Fibroblast of lung (primary cell): ENCODE measurements around the gene GPR68. TPM values are rescaled to one million over a fixed set of nuclear protein-coding genes. Genes with fewer than 3 reads are reported as not detected.

Experiments
- DNase-seq, 2 donors: peaks; one replicate each; pipeline versions ENCODE4 v3.0.0 to v3.0.0-alpha.2; 2010; ENCODE audit warnings: low read depth in 2 of 2
- H2AFZ ChIP-seq: 2 replicates; pipeline ENCODE4 v1.5.1; 2012; ENCODE audit warnings: low read length, control low read depth, inconsistent platforms
- H3K27ac ChIP-seq: 2 replicates; pipeline ENCODE4 v1.5.1; 2011; ENCODE audit warnings: low read length, control low read depth; ENCODE audit not compliant: insufficient read depth
- H3K27me3 ChIP-seq: 2 replicates; pipeline ENCODE4 v1.5.1; 2011; ENCODE audit warnings: mild to moderate bottlenecking, low read length; ENCODE audit not compliant: control insufficient read depth, insufficient read depth
- H3K36me3 ChIP-seq: 2 replicates; pipeline ENCODE4 v1.5.1; 2011; ENCODE audit warnings: low read length; ENCODE audit not compliant: control insufficient read depth, insufficient read depth
- H3K4me1 ChIP-seq: 2 replicates; pipeline ENCODE4 v1.5.1; 2011; ENCODE audit warnings: low read length; ENCODE audit not compliant: control insufficient read depth, insufficient read depth; ENCODE audit errors: extremely low read depth
- H3K4me2 ChIP-seq: 2 replicates; pipeline ENCODE4 v1.5.1; 2011; ENCODE audit warnings: low read length, control low read depth; ENCODE audit not compliant: insufficient read depth; ENCODE audit errors: extremely low read depth
- H3K4me3 ChIP-seq, 4 experiments: fragments of 200-600 bp in 1 of 4; sonication (generic) in 1 of 4; replicated peaks in 1 of 4; 2 replicates each; pipeline ENCODE4 v1.5.1; 2011 to 2016; ENCODE audit warnings: low read length in 4 of 4, low read depth in 3 of 4, mild to moderate bottlenecking in 3 of 4, control low read depth in 2 of 4, inconsistent platforms in 1 of 4, mixed read lengths in 1 of 4; ENCODE audit not compliant: insufficient read depth in 1 of 4; ENCODE audit errors: control extremely low read depth in 1 of 4
- H3K79me2 ChIP-seq: 2 replicates; pipeline ENCODE4 v1.5.1; 2012; ENCODE audit warnings: mild to moderate bottlenecking, low read length, inconsistent platforms; ENCODE audit not compliant: control insufficient read depth, insufficient read depth
- H3K9ac ChIP-seq: 2 replicates; pipeline ENCODE4 v1.5.1; 2011; ENCODE audit warnings: mild to moderate bottlenecking, low read length, control low read depth; ENCODE audit not compliant: insufficient read depth
- H3K9me3 ChIP-seq: 2 replicates; pipeline ENCODE4 v1.5.1; 2012; ENCODE audit warnings: low read depth, low read length; ENCODE audit not compliant: control insufficient read depth, insufficient read depth
- H4K20me1 ChIP-seq: 2 replicates; pipeline ENCODE4 v1.5.1; 2011; ENCODE audit warnings: low read length; ENCODE audit not compliant: control insufficient read depth, insufficient read depth; ENCODE audit errors: extremely low read depth
- CTCF ChIP-seq, 2 donors: IDR thresholded peaks in 1 of 2; conservative IDR thresholded peaks in 1 of 2; 1 replicate in 1 of 2; 2 replicates in 1 of 2; pipeline ENCODE4 v1.5.1; 2011 to 2012; ENCODE audit warnings: low read length in 2 of 2, control low read depth in 1 of 2, inconsistent platforms in 1 of 2, low read depth in 1 of 2, mild to moderate bottlenecking in 1 of 2
- EZH2 ChIP-seq: IDR thresholded peaks from 2 replicates; pipeline ENCODE4 v1.5.1; 2012; ENCODE audit warnings: low read length, control low read depth, mild to moderate bottlenecking; ENCODE audit errors: missing control alignments
- polyA plus RNA-seq, 2 donors: library from polyadenylated mRNA; depleted of rRNA in 1 of 2; stranded (reverse) in 1 of 2; unstranded in 1 of 2; fragments of >200 nt; gene quantifications; 2 replicates each; pipeline ENCODE4 v1.2.1, GENCODE V29; 2011 to 2012; ENCODE audit warnings: missing spikeins in 1 of 2
- total RNA-seq: library from RNA; depleted of rRNA; stranded (reverse); fragments of >200 nt; gene quantifications from 2 replicates; pipeline ENCODE4 v1.2.1, GENCODE V29; 2014

The GPR68 gene
- total and polyA plus RNA-seq, 2 donors (not counting 1 experiment from before 2014, with no cell fraction given) = 0.37 to 0.66 TPM

- H3K79me2 ChIP-seq = no peaks in the 10 kb centered on the region
- H3K27me3 ChIP-seq = no peaks in the 10 kb centered on the region
- no peak overlapping the region for H3K4me3 ChIP-seq
- no peaks in the 10 kb centered on the region for H3K36me3 ChIP-seq
- H3K9ac ChIP-seq = no peak overlapping the region
- no peak overlapping the region for H3K4me2 ChIP-seq
- DNase-seq = no peak
- H2AFZ ChIP-seq = no peak overlapping the region
- no peaks in the 10 kb centered on the region for H4K20me1 ChIP-seq
- no peak for TF ChIP-seq EZH2
- no peak for TF ChIP-seq CTCF (conservative IDR thresholded peaks at IDR 0.05 in 1 of 2, IDR thresholded peaks at IDR 0.05 in 1 of 2; ENCODE audit: low read depth in 1 of 2, low read length in 2 of 2)
- no peak overlapping the region for H3K27ac ChIP-seq
- H3K4me1 ChIP-seq = no peaks in the 10 kb centered on the region
- H3K9me3 ChIP-seq = no peaks in the 10 kb centered on the region
Observed at GRCh38 chr14:91235841-91236240, 8.7 kb downstream of the GPR68 start.

- Histone ChIP-seq H3K4me1 (no peaks in the 10 kb centered on the region), H3K79me2 (no peaks in the 10 kb centered on the region), H3K27me3 (no peaks in the 10 kb centered on the region), H3K4me2 (no peak overlapping the region), H3K4me3 (no peak overlapping the region), H3K36me3 (no peaks in the 10 kb centered on the region), H2AFZ (no peak overlapping the region), H3K9ac (no peak overlapping the region), H4K20me1 (no peaks in the 10 kb centered on the region), H3K27ac (no peak overlapping the region), H3K9me3 (no peaks in the 10 kb centered on the region)
- no peak for DNase-seq
- TF ChIP-seq EZH2 (no peak), CTCF (conservative IDR thresholded peaks at IDR 0.05 in 1 of 2, IDR thresholded peaks at IDR 0.05 in 1 of 2; ENCODE audit: low read depth in 1 of 2, low read length in 2 of 2) (no peak)
Observed at GRCh38 chr14:91234791-91235114, 9.8 kb downstream of the GPR68 start.

GRCh38 chr14:91233936-91234790 lies 10.3 kb downstream of the GPR68 start:
- H3K4me1 ChIP-seq = no peaks in the 10 kb centered on the region
- H3K27ac ChIP-seq = no peak overlapping the region
- no peak overlapping the region for H3K4me3 ChIP-seq
- DNase-seq = no peak
- no peaks in the 10 kb centered on the region for H3K36me3 ChIP-seq
- no peak overlapping the region for H3K9ac ChIP-seq
- no peak overlapping the region for H3K4me2 ChIP-seq
- no peak overlapping the region for H2AFZ ChIP-seq
- no peaks in the 10 kb centered on the region for H3K27me3 ChIP-seq
- no peaks in the 10 kb centered on the region for H3K9me3 ChIP-seq
- H3K79me2 ChIP-seq = no peaks in the 10 kb centered on the region
- TF ChIP-seq CTCF (conservative IDR thresholded peaks at IDR 0.05 in 1 of 2, IDR thresholded peaks at IDR 0.05 in 1 of 2; ENCODE audit: low read depth in 1 of 2, low read length in 2 of 2) (no peak), EZH2 (no peak)
- no peaks in the 10 kb centered on the region for H4K20me1 ChIP-seq
